ENCODE measurements around the gene CACNA1B. TPM values are rescaled to one million over a fixed set of nuclear protein-coding genes. Genes with fewer than 3 reads are reported as not detected.

The CACNA1B gene
- total RNA-seq, 3 donors from 2014 or later, result 0.12 to 1.7 (median 0.22) TPM

DNA sequence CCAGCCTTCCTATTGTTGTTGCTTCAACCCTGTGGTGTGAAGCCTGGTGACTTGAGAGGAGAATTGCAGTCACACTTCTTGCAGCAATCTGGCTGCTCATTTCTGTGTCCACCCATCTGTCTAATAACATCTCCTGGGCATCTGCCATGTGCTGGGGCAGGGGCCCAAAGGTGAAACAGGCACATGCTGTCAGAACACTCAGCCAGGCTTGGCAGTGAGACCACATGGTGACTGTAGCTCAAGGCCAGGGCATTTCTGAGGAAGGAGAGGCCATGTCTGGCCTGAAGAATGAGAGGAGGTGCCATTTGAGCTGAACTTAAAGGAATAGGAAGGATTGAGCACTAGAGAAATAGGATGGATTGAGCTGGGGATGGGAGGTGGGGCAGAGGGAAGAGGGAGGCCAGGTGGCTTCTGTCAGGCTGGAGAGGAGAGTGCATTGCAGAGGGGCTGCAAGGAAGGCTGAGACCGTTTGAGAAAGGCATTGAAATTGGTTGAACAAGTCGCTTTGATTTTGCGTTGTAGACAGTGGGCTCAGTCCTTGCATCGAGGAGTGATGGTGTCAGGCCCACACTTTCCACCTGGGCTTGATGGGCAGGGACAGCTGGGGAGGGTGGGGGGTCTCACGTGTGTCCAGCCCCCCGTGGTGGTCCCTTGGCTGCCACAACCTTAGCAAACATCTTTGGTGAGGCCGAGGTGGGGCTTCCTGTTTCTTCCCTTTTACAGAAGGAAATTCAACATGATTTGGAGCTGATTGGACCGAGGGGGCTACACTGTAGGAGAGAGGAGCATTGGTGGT, 222.4 kb downstream of the CACNA1B start:
- no peaks in the 10 kb centered on the region for H3K9me3 ChIP-seq
- H3K4me3 ChIP-seq, result no peak overlapping the region
- DNase-seq (no peak), ATAC-seq (no peak)
- intact Hi-C loops (cut with DNase I, micrococcal nuclease), result no loop called here
- H3K36me3 ChIP-seq (ENCODE audit: low read depth), result no peaks in the 10 kb centered on the region
- no peaks in the 10 kb centered on the region for H3K4me1 ChIP-seq (ENCODE audit: low read depth)
- TF ChIP-seq, protein P1, sequence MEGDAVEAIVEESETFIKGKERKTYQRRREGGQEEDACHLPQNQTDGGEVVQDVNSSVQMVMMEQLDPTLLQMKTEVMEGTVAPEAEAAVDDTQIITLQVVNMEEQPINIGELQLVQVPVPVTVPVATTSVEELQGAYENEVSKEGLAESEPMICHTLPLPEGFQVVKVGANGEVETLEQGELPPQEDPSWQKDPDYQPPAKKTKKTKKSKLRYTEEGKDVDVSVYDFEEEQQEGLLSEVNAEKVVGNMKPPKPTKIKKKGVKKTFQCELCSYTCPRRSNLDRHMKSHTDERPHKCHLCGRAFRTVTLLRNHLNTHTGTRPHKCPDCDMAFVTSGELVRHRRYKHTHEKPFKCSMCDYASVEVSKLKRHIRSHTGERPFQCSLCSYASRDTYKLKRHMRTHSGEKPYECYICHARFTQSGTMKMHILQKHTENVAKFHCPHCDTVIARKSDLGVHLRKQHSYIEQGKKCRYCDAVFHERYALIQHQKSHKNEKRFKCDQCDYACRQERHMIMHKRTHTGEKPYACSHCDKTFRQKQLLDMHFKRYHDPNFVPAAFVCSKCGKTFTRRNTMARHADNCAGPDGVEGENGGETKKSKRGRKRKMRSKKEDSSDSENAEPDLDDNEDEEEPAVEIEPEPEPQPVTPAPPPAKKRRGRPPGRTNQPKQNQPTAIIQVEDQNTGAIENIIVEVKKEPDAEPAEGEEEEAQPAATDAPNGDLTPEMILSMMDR (IDR thresholded peaks at IDR 0.05), result no peak

DNA sequence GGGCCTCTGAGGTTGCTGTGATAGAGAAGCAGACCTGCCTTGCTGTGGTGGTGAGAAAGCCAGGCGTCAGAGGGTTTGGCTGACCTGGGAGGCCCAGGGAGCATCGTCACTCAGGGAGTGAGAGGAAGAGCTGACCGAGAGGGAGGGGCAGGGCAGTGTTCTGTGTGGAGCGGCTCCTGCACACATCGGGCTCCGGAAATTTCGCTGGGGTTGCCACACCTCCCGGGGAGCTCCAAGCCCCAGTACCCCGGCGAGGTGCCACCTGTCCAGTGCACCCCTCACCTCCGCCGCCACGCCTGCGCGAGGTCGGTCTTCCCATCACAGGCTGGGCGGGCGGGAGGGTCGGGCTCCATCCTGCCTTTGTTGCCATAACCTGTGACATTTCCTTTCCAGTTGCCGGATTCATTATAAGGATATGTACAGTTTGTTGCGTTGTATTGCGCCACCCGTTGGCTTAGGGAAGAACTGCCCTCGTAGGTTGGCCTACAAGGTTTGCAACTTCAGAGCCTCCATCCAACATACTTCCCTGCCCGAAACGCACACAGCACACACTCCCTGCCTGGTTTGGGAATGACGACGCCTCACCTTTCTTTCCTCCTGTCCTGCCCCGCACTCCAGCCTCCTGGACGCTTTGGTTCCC, 223.2 kb downstream of the CACNA1B start:
- Histone ChIP-seq H3K4me1 (ENCODE audit: low read depth) (no peaks in the 10 kb centered on the region), H3K9me3 (no peaks in the 10 kb centered on the region), H3K36me3 (ENCODE audit: low read depth) (no peaks in the 10 kb centered on the region), H3K4me3 (no peak overlapping the region)
- DNase-seq, result no peak
- TF ChIP-seq, protein P1 (IDR thresholded peaks at IDR 0.05), result no peak
- ATAC-seq, result no peak
- intact Hi-C loops (cut with DNase I, micrococcal nuclease), result no loop called here

DNA sequence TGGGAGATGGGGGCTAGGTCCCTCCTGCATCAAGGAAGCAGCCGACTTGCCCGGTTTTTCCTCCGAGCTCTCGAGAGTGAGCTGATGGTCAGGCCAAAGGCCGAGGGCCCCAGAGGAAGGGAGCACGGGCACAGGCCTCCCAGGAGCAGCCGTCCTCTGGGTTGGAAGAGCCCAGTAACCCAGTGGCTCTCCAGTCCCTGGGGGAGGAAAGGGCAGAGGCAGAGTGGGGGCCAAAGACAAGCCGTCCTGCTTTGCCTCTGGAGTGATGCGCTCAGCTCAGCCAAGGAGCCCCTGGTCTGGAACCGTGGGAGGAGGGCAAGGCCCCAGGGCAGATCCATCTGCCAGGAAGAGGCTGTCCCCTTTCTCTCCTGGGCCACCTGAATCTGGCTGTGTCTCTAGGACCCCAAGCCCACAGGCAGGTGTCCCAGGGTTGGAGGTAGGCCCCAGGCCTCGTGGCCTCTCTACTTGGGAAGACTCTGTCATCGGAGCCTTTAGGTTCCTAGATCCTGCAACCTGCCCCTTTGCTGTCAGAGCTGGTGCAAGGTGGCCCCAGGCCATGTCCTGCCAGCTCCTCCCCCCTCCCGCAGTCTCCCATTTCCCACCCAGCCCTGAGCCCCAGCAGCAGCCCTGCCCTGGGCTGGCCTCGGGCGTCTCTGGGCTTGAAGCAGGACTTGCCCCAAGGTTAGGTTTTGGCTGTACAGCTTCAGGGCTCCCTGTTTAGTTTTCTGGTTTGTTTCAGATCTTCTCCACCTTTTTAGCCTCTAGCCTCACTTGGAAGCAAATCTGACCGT, 224.1 kb downstream of the CACNA1B start:
- Histone ChIP-seq H3K4me1 (ENCODE audit: low read depth) (no peaks in the 10 kb centered on the region), H3K9me3 (no peaks in the 10 kb centered on the region), H3K4me3 (no peak overlapping the region), H3K36me3 (ENCODE audit: low read depth) (no peaks in the 10 kb centered on the region)
- ATAC-seq (no peak), DNase-seq (no peak)
- intact Hi-C loops (cut with DNase I, micrococcal nuclease), result no loop called here
- TF ChIP-seq, protein P1 (IDR thresholded peaks at IDR 0.05), result no peak

DNA sequence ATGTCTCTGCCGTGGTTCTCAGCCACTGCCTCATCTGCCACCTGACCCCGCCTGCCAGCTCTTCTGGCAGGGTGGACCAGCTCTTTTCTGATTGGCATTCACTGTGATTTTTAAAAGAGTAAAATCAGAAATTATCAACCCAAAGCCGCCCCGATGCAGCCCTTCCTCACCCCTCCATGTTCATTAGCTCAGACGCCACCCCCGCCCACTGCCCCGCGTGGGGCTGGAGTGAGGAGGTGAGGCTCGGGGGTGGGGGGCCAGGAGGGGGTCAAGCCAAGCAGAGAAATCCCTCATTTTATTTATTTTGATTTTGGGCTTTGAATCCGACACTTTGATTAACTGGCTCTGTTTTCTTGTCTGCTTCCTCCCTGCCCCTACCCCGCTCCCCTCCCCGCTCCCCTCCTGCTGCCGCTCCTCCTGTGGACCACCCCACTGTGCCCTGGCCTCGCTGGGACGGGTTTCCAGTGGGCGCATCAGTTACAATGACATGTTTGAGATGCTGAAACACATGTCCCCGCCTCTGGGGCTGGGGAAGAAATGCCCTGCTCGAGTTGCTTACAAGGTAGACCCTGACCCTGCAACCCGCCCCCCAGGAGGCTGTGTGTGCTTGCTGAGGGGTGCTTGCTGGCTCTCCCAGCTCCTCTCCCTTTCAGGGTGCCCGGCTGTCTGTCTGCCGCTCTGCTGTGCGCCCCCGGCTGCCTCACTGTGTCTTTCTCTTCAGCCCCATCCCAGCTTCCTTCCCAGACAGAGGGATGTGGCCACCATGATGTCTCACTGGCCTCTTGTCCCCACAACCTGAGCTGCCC, 224.9 kb downstream of the CACNA1B start:
- TF ChIP-seq, protein P1 (IDR thresholded peaks at IDR 0.05), result no peak
- ATAC-seq (no peak), DNase-seq (no peak)
- Histone ChIP-seq H3K4me1 (ENCODE audit: low read depth) (no peaks in the 10 kb centered on the region), H3K36me3 (ENCODE audit: low read depth) (no peaks in the 10 kb centered on the region), H3K9me3 (no peaks in the 10 kb centered on the region), H3K4me3 (no peak overlapping the region)
- intact Hi-C loops (cut with DNase I, micrococcal nuclease), result no loop called here

Data from mucosa of descending colon (tissue), 3 donors.